Prostate gland (tissue), 2 donors: ENCODE measurements around the gene FRMD4A. TPM values are rescaled to one million over a fixed set of nuclear protein-coding genes. Genes with fewer than 3 reads are reported as not detected.

Source experiments
- DNase-seq: peaks from one replicate; pipeline ENCODE4 v3.0.0-alpha.2; 2019; ENCODE audit warnings: low spot score
- H3K27ac ChIP-seq, 2 donors: fragments of 200-600 bp; sonication (generic); 2 replicates each; pipeline ENCODE4 v1.5.1; 2017 to 2019
- H3K27me3 ChIP-seq: fragments of 200-600 bp; sonication (generic); replicated peaks from 2 replicates; pipeline ENCODE4 v1.5.1; 2019; ENCODE audit not compliant: insufficient read depth
- H3K36me3 ChIP-seq, 2 donors: fragments of 200-600 bp; sonication (generic); 1 replicate in 1 of 2; 2 replicates in 1 of 2; pipeline versions ENCODE4 v1.5.1 to v1.8.1; 2017 to 2019
- H3K4me1 ChIP-seq: fragments of 200-600 bp; sonication (generic); replicated peaks from 2 replicates; pipeline ENCODE4 v1.5.1; 2019
- H3K4me3 ChIP-seq, 2 donors: fragments of 200-600 bp; sonication (generic); 2 replicates each; pipeline ENCODE4 v1.5.1; 2017 to 2019
- H3K9me3 ChIP-seq: fragments of 200-600 bp; sonication (generic); 2 replicates; pipeline ENCODE4 v1.5.1; 2017
- CTCF ChIP-seq, 4 experiments: fragments of 200-600 bp in 2 of 4; fragments of 450-650 bp in 2 of 4; sonication (generic) in 2 of 4; IDR thresholded peaks; 1 replicate in 3 of 4; 2 replicates in 1 of 4; pipeline ENCODE4 v1.5.1; 2016 to 2019; ENCODE audit warnings: antibody characterized with exemption in 4 of 4, mild to moderate bottlenecking in 2 of 4, moderate library complexity in 2 of 4
- POLR2A ChIP-seq: fragments of 450-650 bp; IDR thresholded peaks from one replicate; pipeline ENCODE4 v1.6.1; 2016; ENCODE audit warnings: antibody characterized with exemption, mild to moderate bottlenecking
- POLR2AphosphoS5 ChIP-seq: sonication (generic); formaldehyde crosslinking; IDR thresholded peaks from one replicate; pipeline ENCODE4 v1.6.1; 2017; ENCODE audit warnings: antibody characterized with exemption
- WGBS: methylation state at CpG from one replicate; pipeline ENCODE4 v1.1.5; 2018; 5-methylcytosine and 5-hydroxymethylcytosine counted together
- intact Hi-C: fragments of 100-400 bp; cut with DNase I; formaldehyde crosslinking; loops from one replicate; pipeline ENCODE4 v1.14.2; 2022
- total RNA-seq, 2 donors: library from RNA; depleted of rRNA; stranded (reverse); fragments of >200 nt; gene quantifications; one replicate each; pipeline ENCODE4 v1.1.0, GENCODE V29; 2016

Gene FRMD4A
- total RNA-seq, 2 donors from 2014 or later, result 38.0 to 53.2 TPM

- H3K36me3 ChIP-seq, result no peaks in the 10 kb centered on the region
Measured at GRCh38 chr10:13730306-13730652, 600.4 kb downstream of the FRMD4A start.

GRCh38 chr10:13729586-13730305, 601.0 kb downstream of the FRMD4A start:
- Histone ChIP-seq H3K36me3 (no peaks in the 10 kb centered on the region), H3K9me3 (no peaks in the 10 kb centered on the region), H3K4me3 (no peak overlapping the region), H3K4me1 (no peaks in the 10 kb centered on the region), H3K27ac (no peak overlapping the region), H3K27me3 (no peaks in the 10 kb centered on the region)
- intact Hi-C loops, result no loop called here
- TF ChIP-seq POLR2A (no peak), POLR2AphosphoS5 (no peak), CTCF (IDR thresholded peaks at IDR 0.05) (no peak)
- DNase-seq, result no peak
- WGBS, result 90% methylated on average over 11 of the region's 11 CpGs

More at GRCh38 chr10:13730306-13730652, 600.4 kb downstream of the FRMD4A start:
- Histone ChIP-seq H3K27me3 (no peaks in the 10 kb centered on the region), H3K27ac (no peak overlapping the region), H3K4me3 (no peak overlapping the region), H3K4me1 (no peaks in the 10 kb centered on the region), H3K9me3 (no peaks in the 10 kb centered on the region)
- no peak for DNase-seq
- intact Hi-C loops, result no loop called here
- TF ChIP-seq POLR2AphosphoS5, result no peak
- TF ChIP-seq POLR2A, result no peak
- no peak for TF ChIP-seq CTCF (IDR thresholded peaks at IDR 0.05)
- 85% methylated on average over 10 of the region's 10 CpGs for WGBS

DNA sequence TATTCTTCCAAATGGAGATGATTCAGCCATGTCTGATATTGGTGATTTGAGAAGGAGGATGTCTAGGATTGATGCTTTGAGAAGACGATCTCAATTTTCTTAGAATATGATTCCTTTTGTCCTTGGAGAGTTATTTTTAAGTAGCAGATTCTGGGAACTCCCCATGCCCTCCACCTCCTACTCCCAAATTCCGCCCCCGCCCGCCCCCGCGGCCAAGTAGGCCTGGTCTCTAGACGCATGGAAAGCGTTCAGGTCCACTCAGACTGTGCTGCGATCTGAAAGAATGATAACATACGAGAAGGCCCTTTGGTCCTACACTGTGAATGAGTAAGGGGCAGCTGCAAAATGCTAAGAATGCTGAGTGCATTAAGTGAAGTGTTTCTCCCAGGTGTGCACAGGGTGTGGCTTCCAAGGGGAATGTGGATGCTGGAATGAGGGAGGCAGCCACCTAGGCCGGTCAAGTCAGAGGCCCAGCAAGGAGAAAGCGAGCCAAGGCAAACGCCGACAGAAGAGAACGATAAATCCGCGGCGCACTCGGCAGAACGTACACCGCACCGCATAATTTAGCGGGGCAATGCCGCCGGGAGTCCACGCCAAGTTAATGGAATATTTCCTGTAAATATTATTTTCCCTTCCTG, 601.7 kb downstream of the FRMD4A start:
- Histone ChIP-seq H3K36me3 (no peaks in the 10 kb centered on the region), H3K4me3 (no peak overlapping the region), H3K9me3 (no peaks in the 10 kb centered on the region), H3K4me1 (no peaks in the 10 kb centered on the region), H3K27me3 (no peaks in the 10 kb centered on the region), H3K27ac (no peak overlapping the region)
- TF ChIP-seq CTCF (IDR thresholded peaks at IDR 0.05) (no peak), POLR2AphosphoS5 (no peak), POLR2A (no peak)
- no peak for DNase-seq
- WGBS, result 90% methylated on average over 26 of the region's 26 CpGs
- intact Hi-C loops, result no loop called here

GRCh38 chr10:13725594-13725993, 605.1 kb downstream of the FRMD4A start:
- no peaks in the 10 kb centered on the region for H3K9me3 ChIP-seq
- intact Hi-C loops, result no loop called here
- H3K36me3 ChIP-seq, result no peaks in the 10 kb centered on the region
- DNase-seq, result no peak
- TF ChIP-seq POLR2AphosphoS5 (no peak), POLR2A (no peak), CTCF (IDR thresholded peaks at IDR 0.05) (no peak)
- H3K4me3 ChIP-seq, result no peak overlapping the region
- no peaks in the 10 kb centered on the region for H3K27me3 ChIP-seq
- no peaks in the 10 kb centered on the region for H3K4me1 ChIP-seq
- WGBS, result 63% methylated on average over 4 of the region's 4 CpGs
- no peak overlapping the region for H3K27ac ChIP-seq

DNA sequence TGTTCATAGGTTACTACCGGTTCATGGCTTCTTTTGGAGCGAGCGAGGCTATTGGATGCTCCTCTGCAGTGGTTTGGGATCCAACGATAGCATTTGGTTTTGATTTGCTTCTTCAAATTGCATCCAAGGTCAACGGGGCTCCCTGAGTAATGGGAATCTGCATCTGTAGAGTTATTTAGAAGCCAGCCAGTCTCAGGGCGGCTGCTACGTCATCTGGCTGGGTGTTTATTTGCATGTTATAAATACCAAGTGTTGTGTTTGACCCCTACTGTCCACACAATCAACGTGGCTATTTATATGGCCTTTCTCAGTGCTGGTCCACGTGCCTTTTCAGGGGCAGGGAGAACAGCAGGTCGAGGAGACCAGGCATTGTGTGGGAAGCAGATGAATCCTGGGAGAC, 606.2 kb downstream of the FRMD4A start:
- TF ChIP-seq POLR2A, result no peak
- no peak for TF ChIP-seq POLR2AphosphoS5
- TF ChIP-seq CTCF (IDR thresholded peaks at IDR 0.05), result no peak
- 64% methylated on average over 10 of the region's 10 CpGs for WGBS
- Histone ChIP-seq H3K27ac (no peak overlapping the region), H3K4me3 (no peak overlapping the region), H3K27me3 (no peaks in the 10 kb centered on the region), H3K9me3 (no peaks in the 10 kb centered on the region), H3K4me1 (peaks cover 5% of the 10 kb centered on the region), H3K36me3 (no peaks in the 10 kb centered on the region)
- intact Hi-C loops, result no loop called here
- no peak for DNase-seq
